HG03045 (cell line): ENCODE results near the gene PBX4.

Experiments used
- ATAC-seq: cut with Tn5 transposase; IDR thresholded peaks from one replicate; pipeline ENCODE4 v1.9.1; 2021; ENCODE audit warnings: mild to moderate bottlenecking, moderate library complexity; ENCODE audit not compliant: unreplicated experiment

PBX4 gene

GRCh38 chr19:19541616-19542015 is 76.9 kb downstream of the PBX4 start:
- ATAC-seq = no peak

GRCh38 chr19:19540715-19541515 is 77.6 kb downstream of the PBX4 start:
- no peak for ATAC-seq

- no peak for ATAC-seq
These were observed 78.3 kb downstream of the PBX4 start for GRCh38 chr19:19540064-19540714.

GRCh38 chr19:19539698-19540063 is 78.8 kb downstream of the PBX4 start:
- no peak for ATAC-seq

- no peak for ATAC-seq
These were observed 79.7 kb downstream of the PBX4 start for GRCh38 chr19:19538785-19539166.

GRCh38 chr19:19538061-19538784 is 80.3 kb downstream of the PBX4 start, which contains the start of gene CILP2:
Gene CILP2 (plus strand): TSS chr19:19538265. CDS start chr19:19538350, 85 bp downstream.
- no peak for ATAC-seq

- ATAC-seq = no peak
These were observed 81.1 kb downstream of the PBX4 start for GRCh38 chr19:19537075-19538048.

GRCh38 chr19:19535311-19536191 is 82.9 kb downstream of the PBX4 start:
- ATAC-seq = no peak

GRCh38 chr19:19534556-19535265 is 83.8 kb downstream of the PBX4 start:
- no peak for ATAC-seq

GRCh38 chr19:19533841-19534240 is 84.6 kb downstream of the PBX4 start:
- ATAC-seq = no peak

- no peak for ATAC-seq
These were observed 85.4 kb downstream of the PBX4 start for GRCh38 chr19:19532806-19533701.

GRCh38 chr19:19531951-19532805 is 86.3 kb downstream of the PBX4 start:
- no peak for ATAC-seq

- no peak for ATAC-seq
These were observed 87.6 kb downstream of the PBX4 start for GRCh38 chr19:19530889-19531288.

GRCh38 chr19:19530423-19530804 is 88.1 kb downstream of the PBX4 start:
- ATAC-seq = no peak

GRCh38 chr19:19529783-19530422 is 88.6 kb downstream of the PBX4 start:
- no peak for ATAC-seq

- ATAC-seq = no peak
These were observed 89.6 kb downstream of the PBX4 start, which contains the start of gene YJEFN3 for GRCh38 chr19:19528721-19529490. Gene YJEFN3 (plus strand): TSS chr19:19528911. CDS start chr19:19528933, 22 bp downstream.
